Measurements from ENCODE around the gene RNU6-7. TPM values are rescaled to one million over a fixed set of nuclear protein-coding genes. Genes with fewer than 3 reads are reported as not detected.

The RNU6-7 gene
- polyA plus RNA-seq, 5 donors = not detected

- DNase-seq = peak in 1 of 2 donors; percentile 25
These were observed 2.1 kb downstream of the RNU6-7 start for GRCh38 chr14:32203928-32204357.

DNA sequence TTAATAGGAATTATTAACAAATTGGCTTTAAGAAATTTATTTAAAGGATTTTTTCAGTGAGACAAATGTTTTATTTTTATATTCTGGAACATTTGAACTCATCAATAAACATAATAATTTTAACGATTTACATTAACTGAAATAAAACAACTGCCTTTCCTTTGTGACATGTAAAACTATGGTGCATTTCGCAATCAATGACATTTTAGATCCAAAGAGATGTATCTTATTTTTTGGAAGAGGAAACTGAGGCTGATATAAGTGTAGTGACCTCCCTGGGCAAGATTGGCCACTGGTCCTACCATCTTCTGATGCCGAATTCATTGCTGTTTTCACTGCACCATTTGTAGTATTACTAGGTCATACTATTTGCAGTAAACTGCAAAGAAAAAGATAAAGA is 3.7 kb downstream of the RNU6-7 start:
- DNase-seq = no peak

- DNase-seq = no peak
These were observed 4.1 kb downstream of the RNU6-7 start for GRCh38 chr14:32205984-32206383.

GRCh38 chr14:32206552-32206951 is 4.7 kb downstream of the RNU6-7 start:
- DNase-seq = no peak

DNA sequence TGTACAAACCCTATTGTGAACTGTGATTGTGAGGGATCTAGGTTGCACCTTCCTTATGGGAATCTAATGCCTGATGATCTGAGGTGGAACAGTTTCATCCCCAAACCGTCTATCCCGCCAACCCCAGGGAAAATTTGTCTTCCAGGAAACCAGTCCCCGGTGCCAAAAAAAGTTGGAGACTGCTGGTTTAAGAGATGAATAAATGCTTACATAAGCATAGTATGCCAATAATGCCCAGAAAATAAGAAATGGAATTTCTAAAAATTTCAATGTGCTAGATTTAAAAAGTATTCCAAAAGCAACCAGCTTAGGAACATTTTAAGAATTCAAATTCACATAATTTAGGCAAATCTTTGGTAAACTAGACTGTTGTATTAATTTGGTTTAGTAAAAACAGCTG is 6.6 kb downstream of the RNU6-7 start:
- no peak for DNase-seq

DNA sequence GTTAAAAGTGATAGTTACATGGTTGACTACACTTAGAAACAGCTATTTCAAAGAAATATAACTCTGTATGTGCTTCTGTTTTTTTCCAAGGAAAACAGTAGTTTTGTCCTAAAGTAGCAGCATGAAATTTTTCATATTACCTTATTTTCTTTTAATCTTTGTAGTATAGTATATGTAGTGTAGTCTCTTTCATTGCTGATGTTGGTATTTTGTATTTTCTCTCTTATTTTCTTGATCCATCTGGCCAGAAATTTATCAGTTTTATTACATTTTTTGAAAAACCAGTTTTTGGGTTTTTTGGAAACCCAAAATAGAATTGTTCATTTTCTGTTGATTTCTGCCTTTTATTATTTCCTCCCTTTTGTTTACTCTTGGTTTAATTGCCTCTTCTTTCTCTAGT is 7.6 kb downstream of the RNU6-7 start:
- DNase-seq = no peak

DNA sequence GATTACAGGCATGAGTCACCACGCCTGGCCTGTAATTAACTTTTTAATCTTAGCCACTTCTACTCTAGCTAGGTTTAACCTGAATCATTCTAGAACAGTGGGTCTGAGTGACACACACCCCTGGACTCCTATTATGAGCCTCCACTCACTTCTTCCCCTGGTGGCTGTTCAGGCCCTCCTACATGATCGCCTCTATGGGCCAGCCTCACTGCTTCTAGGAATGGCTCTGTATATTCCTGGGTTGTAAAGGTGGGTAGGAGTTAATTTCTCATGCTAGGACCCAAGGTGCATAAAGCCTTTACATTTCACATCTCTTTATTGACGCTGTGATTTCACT is 9.2 kb downstream of the RNU6-7 start:
- DNase-seq = no peak

- DNase-seq = no peak
These were observed 11.0 kb downstream of the RNU6-7 start for GRCh38 chr14:32212833-32213232.

DNA sequence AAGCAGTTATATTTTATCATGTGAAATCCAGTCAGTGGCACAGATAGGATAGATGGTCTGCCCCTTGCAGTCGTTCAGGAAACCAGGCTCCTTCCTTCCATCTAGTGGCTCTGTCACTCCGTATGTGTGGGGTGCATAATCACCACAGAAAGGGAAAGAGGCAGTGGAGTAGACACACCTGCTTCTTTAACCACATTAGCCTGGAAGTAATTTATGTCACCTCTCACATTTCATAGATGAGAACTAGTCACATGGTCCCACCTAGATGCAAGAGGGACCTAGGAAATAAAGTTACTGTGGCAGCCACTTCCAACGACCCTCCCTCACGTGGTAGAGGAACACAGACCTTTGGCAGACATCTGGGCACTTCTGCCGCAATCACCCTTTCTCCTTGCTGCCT is 15.5 kb downstream of the RNU6-7 start:
- no peak for DNase-seq

DNA sequence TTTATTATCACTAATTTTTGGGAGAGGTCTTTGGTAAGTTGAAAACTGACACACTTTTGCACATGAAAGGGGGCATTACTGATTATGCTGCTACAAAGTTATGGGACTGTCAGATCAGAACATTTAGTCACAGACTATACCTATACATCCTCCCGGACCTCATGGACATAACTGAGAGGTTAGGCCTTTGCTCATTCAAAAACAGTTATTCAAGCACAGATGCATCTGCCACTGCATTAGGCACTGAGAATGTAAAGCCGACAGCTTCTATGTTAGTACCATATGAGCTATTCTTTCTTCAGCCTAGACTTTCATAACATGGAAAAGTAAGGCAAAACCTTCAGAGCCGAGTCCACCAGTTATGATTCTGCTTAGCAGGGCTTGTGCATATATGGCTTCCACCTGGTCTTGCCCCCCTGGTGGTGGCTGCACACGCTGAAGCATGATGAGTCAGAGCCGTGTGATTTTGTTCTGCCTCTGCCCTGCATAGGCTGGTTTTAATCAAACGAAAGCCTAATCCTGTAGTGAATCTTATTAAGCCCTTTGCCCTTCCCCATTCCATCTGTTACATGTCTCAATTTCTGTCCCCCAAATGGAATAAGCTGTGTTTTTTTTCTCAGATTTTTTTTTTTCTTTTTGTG is 23.0 kb downstream of the RNU6-7 start:
- DNase-seq = no peak

GRCh38 chr14:32225378-32225920 is 23.6 kb downstream of the RNU6-7 start:
- no peak for DNase-seq

DNA sequence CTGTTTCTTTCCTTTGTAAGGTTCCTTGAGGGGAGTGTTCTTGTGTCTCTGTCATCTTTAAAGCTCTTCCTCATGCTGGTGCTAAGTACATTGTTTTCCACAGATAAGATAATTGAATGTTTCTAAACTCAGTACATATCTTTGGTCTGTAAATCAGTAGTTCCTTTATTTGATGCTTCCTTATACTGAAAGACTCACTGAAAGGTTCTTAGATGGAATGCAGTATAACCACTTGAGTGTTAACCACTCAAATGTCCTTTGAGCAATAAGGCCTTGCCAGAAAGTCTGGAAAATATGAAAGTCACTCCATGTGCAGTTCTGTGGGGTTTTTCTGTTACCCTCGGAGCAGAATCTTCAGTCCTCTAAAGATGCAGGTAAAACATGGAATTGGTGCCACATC is 24.2 kb downstream of the RNU6-7 start:
- peak; percentile 33 to 48 for DNase-seq

DNA sequence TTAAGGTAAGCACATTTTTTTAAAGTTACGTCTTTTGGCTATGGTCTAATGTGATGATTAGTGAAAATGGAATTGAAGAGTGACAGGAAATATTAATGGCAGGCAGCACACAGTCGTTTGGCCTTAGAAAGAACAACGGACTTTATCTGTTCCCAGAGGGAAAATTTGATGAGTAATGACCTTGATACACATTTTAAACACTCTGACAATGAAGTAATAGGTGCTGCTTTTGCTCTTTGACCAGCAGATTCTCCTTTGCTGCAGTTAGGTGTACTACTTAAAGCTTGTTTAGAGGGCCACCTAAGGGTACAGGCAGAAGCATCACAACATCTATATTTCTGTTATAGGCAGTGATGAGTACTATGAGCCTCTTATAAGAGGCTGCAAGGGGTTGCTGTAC is 28.3 kb downstream of the RNU6-7 start:
- no peak for DNase-seq

DNA sequence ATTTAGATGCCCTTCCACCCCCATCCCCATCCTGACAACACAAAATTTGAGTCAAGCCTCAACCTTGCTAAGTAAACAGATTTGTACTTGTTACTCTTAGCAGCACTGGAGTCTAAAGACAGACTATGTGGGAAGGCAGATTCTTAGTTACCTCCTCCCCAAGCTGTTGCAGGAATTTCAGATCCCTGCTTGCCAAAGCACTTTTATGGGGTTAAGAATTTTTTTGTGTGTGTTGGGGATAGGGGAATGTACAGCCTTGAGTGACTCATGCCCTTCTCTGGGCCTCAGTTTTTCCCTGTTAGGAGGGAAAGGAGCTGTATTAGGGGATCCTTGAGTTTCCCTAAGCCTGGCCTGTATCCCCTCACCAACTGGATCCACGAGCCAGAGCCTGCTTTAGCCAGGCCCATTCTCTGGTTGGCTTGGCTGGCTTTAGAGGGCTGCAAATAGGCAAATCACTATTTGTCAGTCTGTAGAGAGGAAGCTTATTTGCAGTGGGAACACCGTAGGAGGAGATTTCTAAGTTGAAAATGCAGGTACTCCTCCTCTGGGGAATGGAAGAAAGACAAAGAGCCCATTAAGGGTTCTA is 28.9 kb downstream of the RNU6-7 start:
- DNase-seq = no peak

GRCh38 chr14:32232481-32232880 is 30.6 kb downstream of the RNU6-7 start:
- DNase-seq = no peak

DNA sequence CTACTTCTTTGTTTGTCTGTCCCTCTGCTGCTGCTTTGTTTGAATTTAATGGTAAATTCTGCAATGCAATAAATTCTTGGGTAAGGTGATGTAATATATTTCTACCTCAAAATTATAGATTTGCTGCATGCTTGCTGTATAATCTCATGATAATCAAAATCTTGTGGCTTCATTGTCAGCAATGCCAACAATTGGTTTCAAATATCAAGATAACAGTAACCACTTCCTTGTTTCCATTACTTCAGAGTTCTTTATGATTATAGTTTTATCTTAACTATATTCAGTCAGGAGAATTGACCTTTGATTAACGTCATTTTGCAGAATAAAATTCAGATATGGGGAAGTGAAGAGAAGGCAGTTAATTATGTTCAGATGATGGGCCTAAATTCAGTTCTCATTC is 31.4 kb downstream of the RNU6-7 start:
- no peak for DNase-seq

- no peak for DNase-seq
These were observed 42.6 kb downstream of the RNU6-7 start for GRCh38 chr14:32244404-32244803.

- DNase-seq = no peak
These were observed 44.9 kb downstream of the RNU6-7 start for GRCh38 chr14:32246751-32247150.

DNA sequence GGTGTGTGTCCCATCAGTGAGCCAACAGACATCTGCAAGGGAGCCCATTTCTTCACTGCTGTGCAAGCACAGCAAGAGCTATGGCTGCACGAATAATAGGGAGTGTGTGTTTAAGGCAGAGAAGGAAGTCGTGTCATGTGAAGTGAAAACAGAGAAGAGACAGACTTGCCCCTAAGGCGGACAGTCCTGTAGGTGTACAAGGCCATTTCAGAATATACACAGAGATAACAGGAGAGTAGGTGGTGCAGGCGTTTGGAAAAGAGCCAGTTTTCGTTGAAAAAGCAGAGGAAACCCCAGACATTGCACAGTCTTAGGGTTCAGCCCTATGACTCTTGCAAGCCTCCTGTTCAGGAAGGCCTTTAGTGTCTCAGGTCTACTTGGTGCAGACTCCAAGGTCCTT is 47.5 kb downstream of the RNU6-7 start:
- DNase-seq = no peak

DNA sequence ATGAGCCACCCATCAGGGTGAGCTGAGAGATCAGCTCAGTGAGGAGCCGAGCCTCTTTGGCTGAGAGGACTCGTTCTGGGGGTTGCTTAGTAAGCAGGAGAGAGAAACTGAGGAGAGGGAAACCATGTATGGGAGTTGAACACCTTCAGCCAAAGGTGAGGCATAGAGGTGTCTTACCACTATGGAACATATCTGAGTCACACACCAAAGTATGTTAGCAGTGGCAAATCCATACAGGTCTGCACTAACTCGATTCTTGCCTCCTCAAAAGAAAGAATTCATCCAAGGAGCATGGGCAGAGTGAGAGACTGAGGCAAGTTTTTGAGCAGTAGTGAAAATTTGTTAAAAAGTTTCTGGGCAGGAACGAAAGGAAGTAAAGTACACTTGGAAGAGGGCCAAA is 47.9 kb downstream of the RNU6-7 start:
- DNase-seq = no peak

DNA sequence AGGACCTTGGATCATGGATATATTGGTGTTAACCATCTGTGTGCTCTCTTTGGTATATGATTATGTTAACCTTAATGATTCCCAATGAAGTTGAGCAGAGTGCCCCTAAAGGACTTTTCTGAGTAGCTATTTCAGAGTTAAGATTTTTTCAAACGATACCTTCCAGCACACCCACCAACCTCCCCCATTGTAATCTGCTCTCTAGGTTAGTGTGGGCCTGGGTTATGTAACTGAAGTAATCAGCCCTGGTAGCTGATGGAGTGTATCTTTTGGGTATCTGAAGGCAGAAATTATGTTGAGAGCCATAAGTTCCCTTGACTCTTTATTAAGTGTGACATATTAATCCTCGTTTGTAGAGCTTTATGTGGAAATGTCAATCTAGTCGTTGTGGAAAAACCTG is 48.8 kb downstream of the RNU6-7 start:
- DNase-seq = no peak

GRCh38 chr14:32251530-32251929 is 49.7 kb downstream of the RNU6-7 start:
- DNase-seq = no peak
